GM21825 (cell line): ENCODE results near the gene SS18.
"Not testable (repeated sequence)": the region's sequence is repeated elsewhere in the genome, so short reads cannot be mapped to it uniquely, and the experiment has no call there.

Experiments used
- ATAC-seq: cut with Tn5 transposase; IDR thresholded peaks from one replicate; pipeline ENCODE4 v1.9.1; 2021; ENCODE audit warnings: mild to moderate bottlenecking, moderate library complexity; ENCODE audit not compliant: unreplicated experiment

SS18 gene, protein sequence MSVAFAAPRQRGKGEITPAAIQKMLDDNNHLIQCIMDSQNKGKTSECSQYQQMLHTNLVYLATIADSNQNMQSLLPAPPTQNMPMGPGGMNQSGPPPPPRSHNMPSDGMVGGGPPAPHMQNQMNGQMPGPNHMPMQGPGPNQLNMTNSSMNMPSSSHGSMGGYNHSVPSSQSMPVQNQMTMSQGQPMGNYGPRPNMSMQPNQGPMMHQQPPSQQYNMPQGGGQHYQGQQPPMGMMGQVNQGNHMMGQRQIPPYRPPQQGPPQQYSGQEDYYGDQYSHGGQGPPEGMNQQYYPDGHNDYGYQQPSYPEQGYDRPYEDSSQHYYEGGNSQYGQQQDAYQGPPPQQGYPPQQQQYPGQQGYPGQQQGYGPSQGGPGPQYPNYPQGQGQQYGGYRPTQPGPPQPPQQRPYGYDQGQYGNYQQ

GRCh38 chr18:26090130-26091046 lies at the start of gene SS18:
Gene SS18 (minus strand): TSS chr18:26090613. CDS start chr18:26090569, 44 bp downstream.
- peak; percentile 80 for ATAC-seq

DNA sequence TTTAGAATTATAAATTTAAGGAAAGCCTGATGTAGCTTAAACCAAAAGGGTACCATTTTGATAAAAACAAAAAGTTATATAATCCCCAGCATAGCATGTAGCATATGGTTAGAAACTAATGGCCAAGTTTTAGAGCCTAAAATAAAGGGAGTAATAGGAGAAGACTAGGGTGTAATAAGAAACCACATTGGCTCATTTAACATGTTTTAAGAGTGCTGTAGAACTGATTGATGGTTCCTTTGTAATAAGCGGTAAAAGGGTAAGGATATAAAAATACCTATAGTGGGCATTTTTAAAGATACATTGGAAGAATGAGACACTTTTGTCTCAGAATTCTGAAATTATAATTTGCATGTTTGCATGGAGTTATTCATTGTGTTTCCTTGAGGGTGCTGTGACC lies 45.1 kb upstream of the SS18 start:
- ATAC-seq, result no peak

- no peak for ATAC-seq
Measured at GRCh38 chr18:26134107-26134506, 43.7 kb upstream of the SS18 start.

GRCh38 chr18:26133652-26134051 lies 43.2 kb upstream of the SS18 start, which contains the start of gene PSMA8:
Gene PSMA8 (plus strand): TSS chr18:26133869. CDS start chr18:26133966, 97 bp downstream.
- no peak for ATAC-seq

DNA sequence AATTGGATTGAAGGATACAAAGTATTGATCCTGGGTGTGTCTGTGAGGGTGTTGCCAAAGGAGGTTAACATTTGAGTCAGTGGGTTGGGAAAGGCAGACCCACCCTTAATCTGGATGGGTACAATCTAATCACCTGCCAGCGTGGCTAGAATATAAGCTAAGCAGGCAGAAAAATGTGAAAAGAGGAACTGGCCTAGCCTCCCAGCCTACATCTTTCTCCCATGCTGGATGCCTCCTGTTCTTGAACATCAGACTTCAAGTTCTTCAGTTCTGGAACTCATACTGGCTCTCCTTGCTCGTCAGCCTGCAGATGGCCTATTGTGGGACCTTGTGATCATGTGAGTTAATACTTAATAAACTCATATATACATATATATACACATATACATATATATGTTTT lies 37.8 kb upstream of the SS18 start:
- not testable (repeated sequence) for ATAC-seq

- no peak for ATAC-seq
Measured at GRCh38 chr18:26127786-26128185, 37.4 kb upstream of the SS18 start.

GRCh38 chr18:26121994-26122393 lies 31.6 kb upstream of the SS18 start:
- not testable (repeated sequence) for ATAC-seq

DNA sequence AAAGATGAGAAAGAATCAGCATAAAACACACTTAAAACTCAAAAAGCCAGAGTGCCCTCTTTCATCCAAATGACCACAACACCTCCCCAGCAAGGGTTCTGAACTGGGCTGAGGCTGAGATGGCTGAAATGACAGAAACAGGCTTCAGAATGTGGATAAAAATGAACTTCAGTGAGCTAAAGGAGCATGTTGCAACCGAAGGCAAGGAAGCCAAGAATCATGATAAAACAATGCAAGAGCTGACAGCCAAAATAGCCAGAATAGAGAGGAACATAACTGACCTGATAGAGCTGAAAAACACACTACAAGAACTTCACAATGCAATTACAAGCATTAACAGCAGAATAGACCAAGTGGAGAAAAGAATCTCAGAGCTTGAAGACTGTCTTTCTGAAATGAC lies 31.1 kb upstream of the SS18 start:
- no peak for ATAC-seq

DNA sequence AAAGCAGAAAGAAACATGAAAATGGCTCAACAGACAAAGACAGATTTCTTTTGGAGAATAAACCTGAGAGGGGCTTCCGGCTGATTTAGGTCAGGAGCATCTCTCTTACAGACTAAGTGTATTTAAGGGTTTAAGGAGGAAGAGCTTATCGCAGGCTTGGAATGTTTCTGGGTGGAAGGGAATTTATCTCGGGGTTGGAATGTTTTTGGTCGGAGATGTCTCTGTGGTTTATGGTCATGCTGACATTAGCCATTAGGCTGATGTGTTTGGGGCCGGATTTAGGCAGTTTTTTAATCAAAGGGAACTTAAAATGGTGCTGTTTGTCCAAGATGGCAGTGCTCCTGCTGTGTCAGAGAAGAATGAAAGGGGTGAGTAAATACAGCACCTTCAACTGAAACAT lies 28.8 kb upstream of the SS18 start:
- no peak for ATAC-seq

GRCh38 chr18:26104035-26104434 lies 13.6 kb upstream of the SS18 start:
- no peak for ATAC-seq

DNA sequence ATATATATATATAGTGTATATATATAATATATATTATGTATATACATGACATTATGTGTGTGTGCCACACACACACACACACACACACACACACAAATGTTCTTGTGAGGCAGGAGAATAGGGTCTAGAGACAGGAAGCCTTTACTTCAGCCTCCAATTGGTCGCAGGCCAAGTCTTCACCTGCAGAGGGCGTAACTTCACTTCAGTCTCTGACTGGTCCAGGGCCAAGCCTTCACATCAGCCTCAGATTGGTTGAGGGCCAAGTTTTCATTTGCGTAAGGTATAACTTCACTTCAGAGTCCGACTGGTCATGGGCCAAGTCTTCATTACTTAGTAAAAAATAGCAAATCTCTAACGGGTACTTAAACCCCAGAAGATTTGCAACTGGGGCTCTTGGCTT lies 13.2 kb upstream of the SS18 start:
- ATAC-seq, result no peak

- ATAC-seq, result no peak
Measured at GRCh38 chr18:26097563-26097962, 7.2 kb upstream of the SS18 start.

GRCh38 chr18:26096852-26097251 lies 6.4 kb upstream of the SS18 start:
- no peak for ATAC-seq

DNA sequence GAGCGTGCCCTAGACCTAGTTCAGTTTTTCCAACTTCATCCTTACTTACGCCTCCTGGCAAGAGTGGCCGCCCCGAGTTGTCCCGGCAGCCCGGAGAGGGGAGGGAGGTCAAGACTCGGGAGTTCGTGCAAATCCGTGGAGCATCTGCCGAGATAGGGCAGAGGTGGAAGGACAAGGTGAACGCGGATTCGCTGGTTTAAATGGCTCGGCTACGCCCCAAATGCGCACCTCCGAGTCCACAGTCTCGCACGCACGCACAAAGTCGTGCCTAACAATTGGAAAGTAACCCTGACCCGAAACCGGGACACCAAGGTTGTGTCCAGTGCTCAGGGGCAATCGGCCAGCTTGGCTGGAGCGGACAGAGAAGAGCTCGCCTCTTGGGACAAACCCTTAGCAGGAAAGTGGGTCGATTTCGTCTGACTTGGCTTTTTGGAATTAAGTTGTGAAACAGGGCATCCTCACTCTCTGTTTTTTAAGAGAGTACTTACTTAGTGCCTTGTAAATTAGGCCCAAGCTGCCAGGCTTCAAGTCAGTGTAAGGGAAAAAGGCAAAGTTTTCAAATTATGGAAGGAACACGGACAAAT lies 726 bp upstream of the SS18 start:
- peak; percentile 34 for ATAC-seq

DNA sequence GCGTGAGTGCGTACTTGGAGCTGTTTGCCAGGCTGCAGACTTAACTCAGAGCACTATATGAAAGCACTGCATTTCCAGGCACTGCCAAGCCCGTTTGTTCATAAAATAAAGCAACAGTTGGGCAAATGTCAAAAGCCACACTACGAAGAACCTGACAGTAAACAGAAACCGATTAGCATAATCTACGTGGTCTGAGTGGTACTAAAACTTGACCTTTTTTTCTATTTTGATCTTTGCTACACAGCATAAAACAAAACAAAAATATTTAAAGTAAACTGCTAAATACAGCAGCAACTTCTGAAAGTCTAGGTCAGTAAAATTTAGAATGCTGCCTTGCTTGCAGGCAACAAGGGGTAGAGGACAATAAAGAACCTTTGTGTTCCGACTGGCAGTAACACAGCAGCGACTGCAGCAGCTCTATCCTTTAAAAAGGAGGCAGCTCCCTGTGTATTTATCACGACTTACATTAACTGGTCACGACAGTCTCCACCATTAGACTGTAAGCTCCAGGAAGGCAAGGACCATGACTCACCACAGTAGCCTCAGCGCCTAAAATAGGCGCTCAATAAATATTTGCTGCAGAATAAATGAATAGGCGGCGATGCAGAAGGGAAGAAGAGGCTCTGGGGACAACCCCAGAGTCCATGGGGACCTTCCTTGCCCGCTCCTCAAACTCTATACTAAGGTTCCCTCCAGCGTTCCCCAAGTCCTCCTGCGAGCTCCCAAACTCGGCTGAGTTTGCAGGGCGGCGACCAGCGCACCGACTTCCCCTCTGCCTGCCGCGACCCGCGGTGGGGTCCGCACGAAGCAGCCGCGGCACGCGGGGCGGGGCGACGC lies 902 bp downstream of the SS18 start:
- peak; percentile 16 for ATAC-seq

DNA sequence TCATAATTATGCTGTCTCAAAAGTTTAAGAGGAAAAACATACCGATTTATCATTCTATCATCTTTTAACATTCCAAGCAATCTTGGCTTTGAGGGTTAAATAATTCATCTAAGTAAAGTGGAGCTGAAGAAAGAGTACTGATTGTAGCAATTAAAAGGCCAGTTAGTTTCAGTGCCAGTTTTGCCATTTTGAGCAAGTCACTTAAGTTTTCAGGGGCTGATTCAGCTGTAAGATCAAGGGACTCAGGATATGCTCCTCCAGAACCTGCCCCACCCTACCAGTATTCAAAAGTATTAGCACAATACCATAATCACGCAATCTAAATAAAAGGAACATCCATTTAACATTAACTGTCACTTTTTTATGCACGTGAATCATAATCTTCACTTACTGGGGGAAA lies 1.9 kb downstream of the SS18 start:
- no peak for ATAC-seq

DNA sequence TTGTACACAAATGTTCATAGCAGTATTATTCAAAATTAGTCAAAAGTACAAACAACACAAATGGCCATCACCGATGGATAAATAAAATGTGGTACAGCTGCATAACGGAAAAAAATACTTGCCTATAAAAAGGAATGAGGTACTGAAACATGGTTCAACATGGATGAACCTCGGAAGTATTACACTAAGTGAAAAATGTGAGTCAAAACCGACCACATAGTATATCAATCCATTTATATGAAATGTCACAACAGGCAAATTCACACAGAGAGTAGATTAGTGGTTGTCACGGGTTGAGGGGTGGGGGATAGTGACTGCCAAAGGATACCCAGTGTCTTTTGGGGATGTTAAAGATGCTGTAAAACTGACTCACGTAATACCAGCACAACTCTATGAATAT lies 3.5 kb downstream of the SS18 start:
- ATAC-seq, result no peak

DNA sequence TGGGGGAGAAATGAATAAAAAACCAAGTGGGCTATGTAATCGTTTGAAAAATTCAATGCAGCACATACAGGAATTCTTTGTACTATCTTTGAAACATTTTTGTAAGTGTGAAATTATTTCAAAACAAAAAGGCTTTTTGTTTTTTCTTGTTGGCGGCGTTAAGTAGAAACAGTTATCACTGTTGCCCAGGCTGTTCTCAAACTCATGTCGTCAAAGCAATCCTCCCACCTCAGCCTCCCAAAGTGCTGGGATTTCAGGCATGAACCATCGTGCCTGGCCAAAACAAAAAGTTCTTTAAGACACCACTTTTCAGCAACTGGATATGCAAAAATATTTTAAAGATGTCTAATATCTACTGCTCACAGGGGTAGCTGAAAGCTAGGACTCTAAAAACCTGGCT lies 5.4 kb downstream of the SS18 start:
- ATAC-seq, result no peak

- no peak for ATAC-seq
Measured at GRCh38 chr18:26083099-26083498, 7.3 kb downstream of the SS18 start.

DNA sequence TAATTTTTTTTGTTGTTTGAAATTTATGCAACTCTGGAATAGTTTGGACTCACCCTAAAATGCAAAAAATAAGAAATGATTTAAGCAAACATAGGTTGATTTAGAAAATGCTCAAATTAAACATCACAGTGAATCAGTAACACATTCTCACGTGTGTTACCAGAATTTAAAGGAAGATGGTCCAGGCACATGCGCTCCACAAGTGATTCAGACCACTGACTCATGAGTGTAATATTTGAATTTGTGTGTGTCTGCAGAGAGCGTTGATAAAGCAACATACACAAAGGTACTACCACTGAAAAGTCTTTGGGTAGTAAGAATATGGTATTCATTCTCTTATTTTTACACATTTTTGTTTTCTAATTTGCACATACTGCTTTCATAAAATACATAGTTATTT lies 7.9 kb downstream of the SS18 start:
- no peak for ATAC-seq

- no peak for ATAC-seq
Measured at GRCh38 chr18:26074246-26074645, 16.2 kb downstream of the SS18 start.
